ENCODE data around the gene CDC45. TPM values are rescaled to one million over a fixed set of nuclear protein-coding genes. Genes with fewer than 3 reads are reported as not detected.
A peak's percentile ranks its signal among the peaks of the same experiment; 100 is the strongest.

CDC45 gene
- total RNA-seq, 1 donor from 2014 or later: 31.2 TPM

GRCh38 chr22:19478901-19479354, 792 bp upstream of the CDC45 start, which contains the start of gene UFD1:
Gene UFD1 (minus strand): TSS chr22:19479193. CDS start chr22:19479085, 108 bp downstream.
- H3K4me3 ChIP-seq (ENCODE audit: low read depth, low read length): peak within 1 kb of the TSS; percentile 92
- TF ChIP-seq CTCF (conservative IDR thresholded peaks at IDR 0.05; ENCODE audit: low read depth, low read length): no peak
- DNase-seq (ENCODE audit: low read depth): no peak

- no peak for DNase-seq (ENCODE audit: low read depth)
- TF ChIP-seq CTCF (conservative IDR thresholded peaks at IDR 0.05; ENCODE audit: low read depth, low read length): no peak
- peak overlapping the region; percentile 92 for H3K4me3 ChIP-seq (ENCODE audit: low read depth, low read length)
Observed at GRCh38 chr22:19480173-19480568, 451 bp downstream of the CDC45 start.

DNA sequence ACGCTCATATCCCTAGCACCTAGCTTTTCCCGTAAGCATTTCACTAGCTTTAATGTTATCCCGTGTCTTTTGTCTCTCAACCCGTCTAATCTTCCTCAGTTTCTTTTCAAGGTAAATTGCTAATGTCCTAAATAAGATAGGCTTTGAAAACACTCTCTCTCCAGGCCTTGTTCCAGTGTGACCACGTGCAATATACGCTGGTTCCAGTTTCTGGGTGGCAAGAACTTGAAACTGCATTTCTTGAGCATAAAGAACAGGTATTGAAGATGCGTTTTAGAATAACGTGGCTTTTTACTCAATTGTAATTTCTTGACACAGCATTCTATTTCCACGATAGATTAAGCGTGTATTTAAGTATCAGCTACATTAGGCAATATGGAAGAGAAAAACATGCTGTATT, 1.1 kb downstream of the CDC45 start:
- DNase-seq (ENCODE audit: low read depth): no peak
- H3K4me3 ChIP-seq (ENCODE audit: low read depth, low read length): peak overlapping the region; percentile 92
- TF ChIP-seq CTCF (conservative IDR thresholded peaks at IDR 0.05; ENCODE audit: low read depth, low read length): no peak

- H3K4me3 ChIP-seq (ENCODE audit: low read depth, low read length): no peak overlapping the region
- TF ChIP-seq CTCF (conservative IDR thresholded peaks at IDR 0.05; ENCODE audit: low read depth, low read length): no peak
- no peak for DNase-seq (ENCODE audit: low read depth)
Observed at GRCh38 chr22:19482297-19482696, 2.6 kb downstream of the CDC45 start.

DNA sequence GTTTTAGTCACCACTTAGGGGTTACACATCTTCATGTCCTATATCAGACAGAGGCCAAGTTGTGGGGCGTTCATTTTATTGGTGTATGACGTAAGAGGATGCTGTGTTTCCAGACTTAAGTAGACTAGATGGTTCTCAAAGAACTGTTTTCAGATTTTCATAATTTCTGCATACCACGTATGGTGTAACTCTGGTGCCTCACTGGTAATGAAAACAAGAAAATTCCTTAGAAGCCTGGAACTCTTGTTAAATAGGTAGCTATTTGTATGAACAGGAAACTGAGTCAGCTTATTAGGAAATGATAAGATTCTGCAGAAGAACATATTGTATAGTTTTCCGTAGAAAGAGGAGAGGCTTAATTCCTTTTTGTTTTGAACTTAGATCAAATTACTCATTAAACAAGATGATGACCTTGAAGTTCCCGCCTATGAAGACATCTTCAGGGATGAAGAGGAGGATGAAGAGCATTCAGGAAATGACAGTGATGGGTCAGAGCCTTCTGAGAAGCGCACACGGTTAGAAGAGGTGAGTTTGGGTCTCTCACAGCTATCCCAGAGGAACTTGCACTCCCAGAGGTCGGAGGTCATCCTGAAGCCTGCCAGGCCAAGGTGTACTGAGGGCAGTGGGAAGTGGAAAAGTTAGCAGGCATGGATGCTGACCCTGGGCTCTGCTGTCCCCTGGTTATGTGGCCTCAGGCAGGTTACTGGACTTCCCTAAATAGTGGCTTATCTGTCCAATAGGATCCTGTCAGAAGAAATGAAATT, 3.9 kb downstream of the CDC45 start:
- DNase-seq (ENCODE audit: low read depth): no peak
- no peak for TF ChIP-seq CTCF (conservative IDR thresholded peaks at IDR 0.05; ENCODE audit: low read depth, low read length)
- no peak overlapping the region for H3K4me3 ChIP-seq (ENCODE audit: low read depth, low read length)

DNA sequence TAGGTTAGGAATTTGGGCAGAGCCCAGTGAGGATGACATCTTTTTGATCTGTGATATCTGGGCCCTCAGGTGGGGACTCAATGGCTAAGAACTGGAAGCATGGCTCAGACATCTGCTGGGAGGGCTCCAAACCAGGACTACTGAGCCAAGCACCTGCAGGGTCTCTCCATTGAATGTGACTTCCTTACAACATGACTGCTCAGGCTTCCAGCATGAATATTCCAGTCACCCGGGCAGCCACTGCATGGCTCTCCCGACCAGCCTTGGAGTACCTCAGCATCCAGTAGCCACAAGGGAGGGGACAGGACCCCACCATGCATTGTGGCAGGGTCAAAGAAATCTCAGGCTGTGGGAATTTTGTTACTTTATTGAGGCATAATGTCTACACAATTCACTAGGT, 8.6 kb downstream of the CDC45 start:
- DNase-seq (ENCODE audit: low read depth): no peak
- no peak for TF ChIP-seq CTCF (conservative IDR thresholded peaks at IDR 0.05; ENCODE audit: low read depth, low read length)
- no peak overlapping the region for H3K4me3 ChIP-seq (ENCODE audit: low read depth, low read length)

Data from epithelial cell of proximal tubule (primary cell).